HCT116 (cell line): ENCODE results near the gene RREB1. TPM values are rescaled to one million over a fixed set of nuclear protein-coding genes. Genes with fewer than 3 reads are reported as not detected.

Experiments
- ATAC-seq: fragments of 200-7000 bp; cut with Tn5 transposase; 2 replicates; pipeline ENCODE4 v1.9.1; 2020; ENCODE audit warnings: mild to moderate bottlenecking, moderate library complexity
- BruUV-seq: library from RNA; stranded (reverse); fragments of 400-500 nt; replicated peaks from 2 replicates; lab custom pipeline; 2021; lab: Mats Ljungman, UMichigan
- CTCF ChIA-PET: fragments of 300-600 bp; sonication (Branson Sonifier 250); formaldehyde crosslinking; loops from one replicate; lab custom pipeline; 2021; ENCODE audit warnings: antibody characterized with exemption; lab: Charles Lee
- POLR2A ChIA-PET: fragments of 300-600, 350-600 bp; sonication (Branson Sonifier 250); formaldehyde crosslinking; loops from one replicate; lab custom pipeline; 2021; ENCODE audit warnings: antibody characterized with exemption; lab: Charles Lee
- RAD21 ChIA-PET, 2 experiments: fragments of 300-600 bp; sonication (Branson Sonifier 250); formaldehyde crosslinking; loops; one replicate each; lab custom pipeline; 2023; ENCODE audit warnings: low total read pairs in 2 of 2; ENCODE audit not compliant: uncharacterized antibody in 2 of 2, unreplicated experiment in 2 of 2, low non-redundant PET in 1 of 2; lab: Charles Lee
- DNase-seq: peaks from one replicate; pipeline ENCODE4 v3.0.0-alpha.2; 2010; ENCODE audit warnings: low read depth, low spot score
- H2AFZ ChIP-seq: fragments of 200-600 bp; shearing (Covaris generic), sonication (generic); 2 replicates; pipeline ENCODE4 v1.6.1; 2017; ENCODE audit warnings: low read depth, mixed run types, mixed read lengths, antibody characterized with exemption, low read length; ENCODE audit not compliant: poor library complexity, severe bottlenecking
- H3K27ac ChIP-seq: 2 replicates; pipeline ENCODE4 v1.5.1; 2012; ENCODE audit warnings: low read depth, low read length
- H3K27me3 ChIP-seq: fragments of 200-600 bp; sonication (generic); 2 replicates; pipeline ENCODE4 v1.6.1; 2016; ENCODE audit warnings: mixed run types, low read length, mixed read lengths; ENCODE audit not compliant: insufficient read depth
- H3K36me3 ChIP-seq, 2 experiments: fragments of 200-500 bp in 1 of 2; fragments of 200-600 bp in 1 of 2; sonication (Bioruptor generic) in 1 of 2; sonication (generic) in 1 of 2; 2 replicates each; pipeline versions ENCODE4 v1.5.1 to v1.6.1; 2014 to 2016; ENCODE audit warnings: low read length in 2 of 2, inconsistent platforms in 1 of 2, mixed read lengths in 1 of 2, mixed run types in 1 of 2; ENCODE audit not compliant: insufficient read depth in 2 of 2, control insufficient read depth in 1 of 2
- H3K4me1 ChIP-seq, 2 experiments: fragments of 200-600 bp in 1 of 2; sonication (generic) in 1 of 2; 2 replicates each; pipeline versions ENCODE4 v1.5.1 to v1.6.1; 2012 to 2017; ENCODE audit warnings: low read length in 2 of 2, inconsistent platforms in 1 of 2, mild to moderate bottlenecking in 1 of 2, mixed read lengths in 1 of 2, mixed run types in 1 of 2, moderate library complexity in 1 of 2; ENCODE audit not compliant: insufficient read depth in 2 of 2, control insufficient read depth in 1 of 2
- H3K4me2 ChIP-seq: fragments of 200-600 bp; sonication (generic); 2 replicates; pipeline ENCODE4 v1.6.1; 2017; ENCODE audit warnings: mixed run types, low read length, mixed read lengths
- H3K4me3 ChIP-seq, 2 experiments: fragments of 200-600 bp in 1 of 2; sonication (generic) in 1 of 2; replicated peaks in 1 of 2; 2 replicates each; pipeline ENCODE4 v1.5.1; 2011 to 2016; ENCODE audit warnings: low read length in 2 of 2, control low read depth in 1 of 2, low read depth in 1 of 2, mild to moderate bottlenecking in 1 of 2, mixed read lengths in 1 of 2, mixed run types in 1 of 2
- H3K79me2 ChIP-seq: fragments of 200-600 bp; sonication (generic); 2 replicates; pipeline ENCODE4 v1.6.1; 2017; ENCODE audit warnings: mild to moderate bottlenecking, mixed run types, low read length, moderate library complexity, mixed read lengths; ENCODE audit not compliant: insufficient read depth
- H3K9ac ChIP-seq: fragments of 200-600 bp; sonication (generic); 2 replicates; pipeline ENCODE4 v1.6.1; 2016; ENCODE audit warnings: low read length, mixed read lengths
- H3K9me2 ChIP-seq: fragments of 200-600 bp; sonication (generic), shearing (Covaris generic); 2 replicates; pipeline ENCODE4 v1.6.1; 2017; ENCODE audit warnings: mixed run types, mild to moderate bottlenecking, moderate library complexity; ENCODE audit not compliant: insufficient read depth
- H3K9me3 ChIP-seq, 2 experiments: fragments of 200-500 bp in 1 of 2; fragments of 200-600 bp in 1 of 2; sonication (Bioruptor generic) in 1 of 2; sonication (generic) in 1 of 2; 2 replicates each; pipeline ENCODE4 v1.6.1; 2014 to 2017; ENCODE audit warnings: low read length in 2 of 2, mixed read lengths in 2 of 2, inconsistent platforms in 1 of 2, low read depth in 1 of 2, mild to moderate bottlenecking in 1 of 2, mixed run types in 1 of 2, moderate library complexity in 1 of 2; ENCODE audit not compliant: control insufficient read depth in 1 of 2, insufficient read depth in 1 of 2
- H4K20me1 ChIP-seq: fragments of 200-600 bp; sonication (generic), shearing (Covaris generic); 2 replicates; pipeline ENCODE4 v1.6.1; 2017; ENCODE audit warnings: mixed run types, mild to moderate bottlenecking, moderate library complexity; ENCODE audit not compliant: insufficient read depth
- CBX3 ChIP-seq: IDR thresholded peaks from 2 replicates; pipeline ENCODE4 v1.6.1; 2012; ENCODE audit warnings: low read depth
- CEBPB ChIP-seq: IDR thresholded peaks from 2 replicates; pipeline ENCODE4 v1.6.1; 2012; ENCODE audit warnings: low read depth
- ELF1 ChIP-seq: IDR thresholded peaks from 2 replicates; pipeline ENCODE4 v1.6.1; 2012; ENCODE audit warnings: low read depth, borderline replicate concordance
- EZH2 ChIP-seq: fragments of 200-600 bp; sonication (generic); IDR thresholded peaks from 2 replicates; pipeline ENCODE4 v1.6.1; 2017; ENCODE audit warnings: antibody characterized with exemption, mixed run types
- EZH2phosphoT487 ChIP-seq: fragments of 200-600 bp; IDR thresholded peaks from 2 replicates; pipeline ENCODE4 v1.6.1; 2018; ENCODE audit warnings: antibody characterized with exemption, borderline replicate concordance
- FOSL1 ChIP-seq: IDR thresholded peaks from 2 replicates; pipeline ENCODE4 v1.6.1; 2012; ENCODE audit warnings: low read depth
- JUND ChIP-seq: IDR thresholded peaks from 2 replicates; pipeline ENCODE4 v1.6.1; 2012
- POLR2A ChIP-seq: IDR thresholded peaks from 2 replicates; pipeline ENCODE4 v1.7.0; 2011; ENCODE audit warnings: borderline replicate concordance; ENCODE audit not compliant: insufficient read depth, insufficient read length; ENCODE audit errors: extremely low read depth
- POLR2AphosphoS5 ChIP-seq: IDR thresholded peaks from 2 replicates; pipeline ENCODE4 v1.6.1; 2011; ENCODE audit warnings: mild to moderate bottlenecking, low read depth, low read length, moderate library complexity
- RAD21 ChIP-seq: IDR thresholded peaks from 2 replicates; pipeline ENCODE4 v1.6.1; 2012; ENCODE audit warnings: low read depth, mild to moderate bottlenecking
- SIN3A ChIP-seq: IDR thresholded peaks from 2 replicates; pipeline ENCODE4 v1.6.1; 2012; ENCODE audit warnings: low read depth
- SRF ChIP-seq: IDR thresholded peaks from 2 replicates; pipeline ENCODE4 v1.6.1; 2012; ENCODE audit warnings: low read depth
- TCF7L2 ChIP-seq: IDR thresholded peaks from 2 replicates; pipeline ENCODE4 v1.7.0; 2011; ENCODE audit warnings: borderline replicate concordance, inconsistent platforms; ENCODE audit not compliant: insufficient read depth, insufficient read length; ENCODE audit errors: extremely low read depth
- YY1 ChIP-seq: IDR thresholded peaks from 2 replicates; pipeline ENCODE4 v1.6.1; 2011; ENCODE audit warnings: low read length, low read depth, moderate library complexity, mild to moderate bottlenecking; ENCODE audit not compliant: insufficient replicate concordance; ENCODE audit errors: extremely low read depth
- intact Hi-C: fragments of 100-400 bp; cut with micrococcal nuclease; formaldehyde crosslinking; loops from 2 replicates; pipeline ENCODE4 v1.10.0; 2022
- total RNA-seq: library from RNA; stranded (reverse); gene quantifications from one replicate; pipeline ENCODE4 v1.2.1, GENCODE V29; 2021; ENCODE audit not compliant: unreplicated experiment
- TF ChIP-seq, protein P1 (sequence below): IDR thresholded peaks from 2 replicates; pipeline ENCODE4 v1.6.1; 2012
- TF ChIP-seq, protein P2 (sequence below), 3 experiments: fragments of 200-600 bp in 1 of 3; sonication (generic) in 1 of 3; IDR thresholded peaks in 2 of 3; conservative IDR thresholded peaks in 1 of 3; 2 replicates each; pipeline ENCODE4 v1.5.1; 2012 to 2017; ENCODE audit warnings: low read depth in 2 of 3, low read length in 2 of 3, antibody characterized with exemption in 1 of 3, borderline replicate concordance in 1 of 3, control low read depth in 1 of 3, mild to moderate bottlenecking in 1 of 3, mixed read lengths in 1 of 3, mixed run types in 1 of 3, moderate library complexity in 1 of 3; ENCODE audit not compliant: insufficient read depth in 1 of 3
- TF ChIP-seq, protein P3 (sequence below): IDR thresholded peaks from 2 replicates; pipeline ENCODE4 v1.6.1; 2012

RREB1 gene
- total RNA-seq, 1 experiment from 2014 or later: 47.9 TPM

DNA sequence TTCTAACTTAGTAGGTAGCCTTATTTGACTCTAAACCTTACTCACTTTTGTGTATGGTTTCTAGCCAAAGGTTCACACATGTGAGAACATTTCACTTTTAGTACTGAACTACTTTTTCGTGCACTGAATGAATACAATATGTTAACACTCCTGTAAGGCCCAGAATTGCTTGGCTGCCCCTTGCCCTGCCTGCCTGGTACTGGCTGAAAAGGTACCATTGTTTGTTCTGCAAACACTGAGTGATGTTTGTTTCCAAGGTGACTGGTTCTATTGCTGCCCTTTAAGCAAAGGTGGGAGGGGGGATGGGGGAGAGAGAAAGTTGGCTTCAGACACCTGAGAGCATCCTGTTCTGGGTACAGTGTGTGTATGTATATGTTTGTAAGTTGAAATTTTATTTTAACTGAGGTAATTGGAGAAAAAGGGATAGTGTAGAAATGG is 31.2 kb downstream of the RREB1 start:
- ChIA-PET POLR2A (no interaction called here), RAD21 (no interaction called here), CTCF (no interaction called here)
- TF ChIP-seq EZH2phosphoT487: no peak
- Histone ChIP-seq H3K79me2 (peaks cover 90% of the 10 kb centered on the region), H2AFZ (no peak overlapping the region), H3K9me2 (no peaks in the 10 kb centered on the region), H3K27me3 (no peaks in the 10 kb centered on the region), H3K27ac (no peak overlapping the region), H3K36me3 (no peaks in the 10 kb centered on the region), H3K4me1 (peaks cover 12 to 54% of the 10 kb centered on the region in 2 experiments; a peak in 3 of 4 replicates), H3K9ac (no peak overlapping the region), H3K9me3 (no peaks in the 10 kb centered on the region), H4K20me1 (no peaks in the 10 kb centered on the region; the same call in 1 of the 2 replicates), H3K4me2 (no peak overlapping the region), H3K4me3 (no peak overlapping the region)
- intact Hi-C loops: no loop called here
- no TSS peak for BruUV-seq
- peak; percentile 37 for DNase-seq
- ATAC-seq: no peak

GRCh38 chr6:7139835-7140470 is 32.2 kb downstream of the RREB1 start:
- H3K9me3 ChIP-seq: no peaks in the 10 kb centered on the region
- H3K36me3 ChIP-seq: no peaks in the 10 kb centered on the region
- H4K20me1 ChIP-seq: no peaks in the 10 kb centered on the region; the same call in 1 of the 2 replicates
- CTCF ChIA-PET: no interaction called here
- no peaks in the 10 kb centered on the region for H3K27me3 ChIP-seq
- POLR2A ChIA-PET: interaction anchor here (1.5 kb wide), 1 partner anchor 14 kb away, joined by 4 read pairs; no protein-coding TSS in a partner anchor
- intact Hi-C loops: no loop called here
- H3K27ac ChIP-seq: no peak overlapping the region
- H3K9me2 ChIP-seq: no peaks in the 10 kb centered on the region
- H3K4me3 ChIP-seq: peak overlapping the region; percentile 50 to 65; a peak in 2 of 4 replicates
- RAD21 ChIA-PET: interaction anchor here in 1 of 2 experiments (0.6 kb wide), 1 partner anchor 81 kb away, joined by 4 read pairs; no protein-coding TSS in a partner anchor
- H3K79me2 ChIP-seq: peaks cover 90% of the 10 kb centered on the region
- no peak overlapping the region for H2AFZ ChIP-seq
- H3K4me2 ChIP-seq: peak overlapping the region; percentile 92
- no peak for ATAC-seq
- peak overlapping the region; percentile 74 for H3K9ac ChIP-seq
- DNase-seq: no peak
- peaks cover 15 to 55% of the 10 kb centered on the region in 2 experiments; a peak in 3 of 4 replicates for H3K4me1 ChIP-seq
- no TSS peak for BruUV-seq
- TF ChIP-seq, protein P1, sequence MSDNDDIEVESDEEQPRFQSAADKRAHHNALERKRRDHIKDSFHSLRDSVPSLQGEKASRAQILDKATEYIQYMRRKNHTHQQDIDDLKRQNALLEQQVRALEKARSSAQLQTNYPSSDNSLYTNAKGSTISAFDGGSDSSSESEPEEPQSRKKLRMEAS: no peak
- TF ChIP-seq RAD21 (no peak), TCF7L2 (no peak), POLR2AphosphoS5 (no peak), CEBPB (no peak), SIN3A (no peak), ELF1 (no peak), EZH2 (no peak), SRF (no peak), YY1 (no peak), JUND (no peak), POLR2A (no peak), FOSL1 (no peak), CBX3 (no peak)
- TF ChIP-seq, protein P2, sequence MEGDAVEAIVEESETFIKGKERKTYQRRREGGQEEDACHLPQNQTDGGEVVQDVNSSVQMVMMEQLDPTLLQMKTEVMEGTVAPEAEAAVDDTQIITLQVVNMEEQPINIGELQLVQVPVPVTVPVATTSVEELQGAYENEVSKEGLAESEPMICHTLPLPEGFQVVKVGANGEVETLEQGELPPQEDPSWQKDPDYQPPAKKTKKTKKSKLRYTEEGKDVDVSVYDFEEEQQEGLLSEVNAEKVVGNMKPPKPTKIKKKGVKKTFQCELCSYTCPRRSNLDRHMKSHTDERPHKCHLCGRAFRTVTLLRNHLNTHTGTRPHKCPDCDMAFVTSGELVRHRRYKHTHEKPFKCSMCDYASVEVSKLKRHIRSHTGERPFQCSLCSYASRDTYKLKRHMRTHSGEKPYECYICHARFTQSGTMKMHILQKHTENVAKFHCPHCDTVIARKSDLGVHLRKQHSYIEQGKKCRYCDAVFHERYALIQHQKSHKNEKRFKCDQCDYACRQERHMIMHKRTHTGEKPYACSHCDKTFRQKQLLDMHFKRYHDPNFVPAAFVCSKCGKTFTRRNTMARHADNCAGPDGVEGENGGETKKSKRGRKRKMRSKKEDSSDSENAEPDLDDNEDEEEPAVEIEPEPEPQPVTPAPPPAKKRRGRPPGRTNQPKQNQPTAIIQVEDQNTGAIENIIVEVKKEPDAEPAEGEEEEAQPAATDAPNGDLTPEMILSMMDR (IDR thresholded peaks at IDR 0.05 in 2 of 3, conservative IDR thresholded peaks at IDR 0.05 in 1 of 3; ENCODE audit: borderline replicate concordance in 1 of 3, insufficient read depth in 1 of 3, low read depth in 2 of 3, low read length in 2 of 3): no peak
- TF ChIP-seq, protein P3, sequence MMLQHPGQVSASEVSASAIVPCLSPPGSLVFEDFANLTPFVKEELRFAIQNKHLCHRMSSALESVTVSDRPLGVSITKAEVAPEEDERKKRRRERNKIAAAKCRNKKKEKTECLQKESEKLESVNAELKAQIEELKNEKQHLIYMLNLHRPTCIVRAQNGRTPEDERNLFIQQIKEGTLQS: no peak
